HEK293T (cell line): Measurements from ENCODE around the gene AGBL5.

Experiments used
- CTCF ChIA-PET: fragments of 350-600 bp; formaldehyde crosslinking; extraction: SDS; loops from one replicate; lab custom pipeline; 2021; ENCODE audit warnings: antibody characterized with exemption, inconsistent platforms; lab: Yijun Ruan, JAX
- POLR2A ChIA-PET: fragments of 350-600 bp; formaldehyde crosslinking; extraction: SDS; loops from one replicate; lab custom pipeline; 2020; ENCODE audit warnings: antibody characterized with exemption, inconsistent platforms; lab: Yijun Ruan, JAX
- DNase-seq: peaks from one replicate; pipeline ENCODE4 v3.0.0; 2012; ENCODE audit warnings: mixed read lengths; ENCODE audit errors: extremely low spot score
- ARNT ChIP-seq: fragments of 450-650 bp; IDR thresholded peaks from 2 replicates; pipeline ENCODE4 v1.6.1; 2017; ENCODE audit warnings: mild to moderate bottlenecking
- BHLHE40 ChIP-seq: fragments of 450-650 bp; IDR thresholded peaks from 2 replicates; pipeline ENCODE4 v1.6.1; 2016; ENCODE audit warnings: mild to moderate bottlenecking, moderate library complexity, borderline replicate concordance
- CTBP1 ChIP-seq: fragments of 450-650 bp; IDR thresholded peaks from 2 replicates; pipeline ENCODE4 v1.6.1; 2016; ENCODE audit warnings: borderline replicate concordance
- ELF4 ChIP-seq: fragments of 450-650 bp; IDR thresholded peaks from 2 replicates; pipeline ENCODE4 v1.6.1; 2017; ENCODE audit warnings: antibody characterized with exemption
- FOXA1 ChIP-seq: fragments of 450-650 bp; IDR thresholded peaks from 2 replicates; pipeline ENCODE4 v1.6.1; 2016; ENCODE audit warnings: mild to moderate bottlenecking
- FOXK2 ChIP-seq: fragments of 450-650 bp; IDR thresholded peaks from 2 replicates; pipeline ENCODE4 v1.6.1; 2016; ENCODE audit warnings: mild to moderate bottlenecking
- FOXM1 ChIP-seq: fragments of 450-650 bp; IDR thresholded peaks from 2 replicates; pipeline ENCODE4 v1.6.1; 2017; ENCODE audit warnings: mild to moderate bottlenecking, borderline replicate concordance
- HDGF ChIP-seq: fragments of 450-650 bp; IDR thresholded peaks from 2 replicates; pipeline ENCODE4 v1.6.1; 2017; ENCODE audit warnings: antibody characterized with exemption, borderline replicate concordance
- L3MBTL2 ChIP-seq: fragments of 450-650 bp; conservative IDR thresholded peaks from 2 replicates; pipeline ENCODE4 v1.6.1; 2016; ENCODE audit warnings: mild to moderate bottlenecking
- LEF1 ChIP-seq: fragments of 450-650 bp; IDR thresholded peaks from 2 replicates; pipeline ENCODE4 v1.6.1; 2017; ENCODE audit warnings: mild to moderate bottlenecking, borderline replicate concordance
- NFRKB ChIP-seq: fragments of 450-650 bp; IDR thresholded peaks from 2 replicates; pipeline ENCODE4 v1.6.1; 2016; ENCODE audit warnings: mild to moderate bottlenecking, moderate library complexity
- SP1 ChIP-seq: fragments of 450-650 bp; IDR thresholded peaks from 2 replicates; pipeline ENCODE4 v1.6.1; 2017
- SUZ12 ChIP-seq: fragments of 450-650 bp; IDR thresholded peaks from 2 replicates; pipeline ENCODE4 v1.6.1; 2016; ENCODE audit warnings: mild to moderate bottlenecking
- TARDBP ChIP-seq: fragments of 450-650 bp; IDR thresholded peaks from 2 replicates; pipeline ENCODE4 v1.6.1; 2016
- ZNF384 ChIP-seq: fragments of 450-650 bp; IDR thresholded peaks from 2 replicates; pipeline ENCODE4 v1.6.1; 2016
- TF ChIP-seq, protein P1 (sequence below): fragments of 450-650 bp; IDR thresholded peaks from 2 replicates; pipeline ENCODE4 v1.6.1; 2016

AGBL5 gene

DNA sequence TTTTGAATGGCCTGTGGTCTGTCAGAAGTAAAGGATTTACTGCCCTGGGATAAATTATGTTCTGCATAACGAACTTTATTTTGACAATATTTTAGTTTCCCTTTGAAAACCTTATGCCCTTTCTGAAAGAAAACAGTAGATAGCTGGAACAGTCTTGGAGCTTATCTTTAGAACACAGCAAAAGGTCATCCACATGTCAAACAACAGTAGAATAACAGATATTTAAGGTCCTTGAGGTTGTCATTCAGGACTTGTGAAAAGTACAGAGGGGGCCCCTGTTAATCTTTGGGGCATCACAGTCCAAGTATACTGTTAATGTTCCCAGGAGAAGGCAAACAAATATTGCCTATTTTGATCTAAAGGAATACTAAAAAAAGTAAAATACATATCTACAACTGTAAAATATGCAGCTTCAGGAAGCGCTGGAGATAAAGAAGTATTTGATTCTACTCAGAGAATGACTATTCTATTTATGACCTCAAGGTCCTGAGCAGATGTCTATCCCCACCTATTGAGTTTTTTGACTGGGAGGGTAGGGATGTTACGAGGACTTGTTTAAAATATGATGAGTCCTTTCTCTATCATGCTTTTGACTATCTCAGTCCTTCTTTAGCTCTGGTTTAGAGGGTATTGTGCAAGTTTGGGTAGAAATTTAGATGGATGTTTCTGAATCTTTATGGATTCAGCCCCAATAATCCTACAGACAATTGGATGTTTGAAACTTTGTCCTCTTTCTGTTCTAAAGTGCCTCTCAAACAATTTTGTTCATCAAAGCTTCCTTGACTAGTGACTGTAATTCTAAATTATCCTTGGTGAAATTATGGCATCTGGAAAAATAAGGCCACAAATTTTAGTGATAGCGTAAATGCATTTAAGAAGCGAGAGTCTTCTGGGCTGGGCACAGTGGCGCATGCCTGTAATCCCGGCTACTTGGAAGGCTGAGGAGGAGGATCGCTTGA, 43.8 kb upstream of the AGBL5 start:
- CTCF ChIA-PET, result interaction anchor here (1.0 to 1.8 kb wide), 3 partner anchors 9 to 46 kb away, joined by 6 to 8 read pairs (median 7); no protein-coding TSS in a partner anchor
- POLR2A ChIA-PET, result no interaction called here
- DNase-seq, result no peak
- no peak for TF ChIP-seq SUZ12
- no peak for TF ChIP-seq FOXK2
- no peak for TF ChIP-seq CTBP1
- TF ChIP-seq FOXM1, result no peak
- no peak for TF ChIP-seq NFRKB
- TF ChIP-seq BHLHE40, result no peak
- no peak for TF ChIP-seq ARNT
- TF ChIP-seq L3MBTL2, result no peak
- TF ChIP-seq, protein P1, sequence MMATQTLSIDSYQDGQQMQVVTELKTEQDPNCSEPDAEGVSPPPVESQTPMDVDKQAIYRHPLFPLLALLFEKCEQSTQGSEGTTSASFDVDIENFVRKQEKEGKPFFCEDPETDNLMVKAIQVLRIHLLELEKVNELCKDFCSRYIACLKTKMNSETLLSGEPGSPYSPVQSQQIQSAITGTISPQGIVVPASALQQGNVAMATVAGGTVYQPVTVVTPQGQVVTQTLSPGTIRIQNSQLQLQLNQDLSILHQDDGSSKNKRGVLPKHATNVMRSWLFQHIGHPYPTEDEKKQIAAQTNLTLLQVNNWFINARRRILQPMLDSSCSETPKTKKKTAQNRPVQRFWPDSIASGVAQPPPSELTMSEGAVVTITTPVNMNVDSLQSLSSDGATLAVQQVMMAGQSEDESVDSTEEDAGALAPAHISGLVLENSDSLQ, result no peak
- no peak for TF ChIP-seq LEF1
- no peak for TF ChIP-seq HDGF
- TF ChIP-seq FOXA1, result no peak
- no peak for TF ChIP-seq TARDBP
- TF ChIP-seq ZNF384, result no peak
- no peak for TF ChIP-seq ELF4

DNA sequence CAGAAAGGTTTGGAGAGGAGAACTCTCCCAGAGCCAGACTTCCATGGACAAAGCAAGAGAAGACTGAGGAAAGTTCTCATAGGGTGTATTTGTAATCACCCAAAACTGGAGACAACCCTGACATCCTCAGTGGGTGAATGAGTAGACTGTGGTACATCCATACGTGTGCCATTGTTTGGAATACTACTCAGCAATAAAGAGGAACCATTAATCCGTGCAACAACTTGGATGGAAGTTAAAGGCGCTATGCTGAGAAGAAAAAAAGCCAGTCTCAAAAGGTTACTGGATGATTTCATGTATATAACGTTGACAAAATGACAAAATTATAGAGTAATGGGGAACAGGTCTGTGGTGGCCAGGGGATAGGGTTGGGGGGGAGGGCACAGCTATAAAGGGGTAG, 42.8 kb upstream of the AGBL5 start:
- no peak for DNase-seq
- POLR2A ChIA-PET, result no interaction called here
- CTCF ChIA-PET, result interaction anchor here (1.0 kb wide), 1 partner anchor 8 kb away, joined by 7 read pairs; no protein-coding TSS in a partner anchor
- TF ChIP-seq FOXK2 (no peak), LEF1 (no peak), FOXA1 (no peak), BHLHE40 (no peak), FOXM1 (no peak), ZNF384 (no peak), SP1 (no peak), SUZ12 (no peak), TARDBP (no peak), CTBP1 (no peak), NFRKB (no peak), ARNT (no peak), ELF4 (no peak), HDGF (no peak), L3MBTL2 (no peak)
- TF ChIP-seq, protein P1, result no peak

DNA sequence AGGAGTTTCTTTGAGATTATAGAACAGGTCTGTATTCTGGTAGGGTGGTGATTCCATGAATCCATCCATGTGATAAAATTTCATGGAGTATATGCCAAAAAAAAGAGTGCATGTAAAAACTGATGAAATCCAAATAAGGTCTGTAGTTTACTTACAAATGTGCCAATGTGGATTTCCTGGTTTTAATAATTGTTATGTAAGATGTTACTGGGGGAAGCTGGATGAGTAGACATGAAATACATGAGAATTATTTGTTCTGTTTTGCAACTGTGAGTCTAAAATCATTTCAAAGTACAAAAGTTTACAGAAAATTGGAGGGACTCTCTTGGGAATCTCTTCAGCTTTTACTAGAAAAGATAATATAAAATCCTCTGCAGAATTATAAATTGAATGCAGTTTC, 42.4 kb upstream of the AGBL5 start:
- no peak for TF ChIP-seq BHLHE40
- no peak for DNase-seq
- CTCF ChIA-PET, result interaction anchor here (0.9 kb wide), 1 partner anchor 47 kb away, joined by 3 read pairs; no protein-coding TSS in a partner anchor
- POLR2A ChIA-PET, result no interaction called here

DNA sequence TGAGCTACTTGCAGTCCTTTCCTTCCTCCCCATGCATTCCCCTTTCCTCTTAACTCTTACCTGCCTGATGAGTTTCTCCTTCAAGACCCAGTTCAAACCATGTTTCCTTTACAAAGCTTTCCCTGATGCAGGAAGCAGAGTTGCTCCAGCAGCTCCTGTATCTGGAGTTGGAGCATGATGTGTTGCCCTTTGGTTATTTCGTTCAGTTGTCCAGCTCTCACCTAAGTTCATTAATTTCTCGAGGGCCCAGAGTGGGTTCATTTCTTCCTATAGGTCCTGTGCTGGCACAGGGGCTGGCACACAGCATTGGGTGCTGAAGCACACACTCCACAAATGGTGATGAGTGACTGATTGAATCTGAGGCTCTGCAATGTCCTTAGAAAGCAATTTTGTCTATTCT, 41.8 kb upstream of the AGBL5 start:
- TF ChIP-seq SUZ12, result no peak
- TF ChIP-seq FOXM1, result no peak
- TF ChIP-seq ARNT, result no peak
- no peak for TF ChIP-seq CTBP1
- no peak for TF ChIP-seq TARDBP
- TF ChIP-seq FOXK2, result no peak
- TF ChIP-seq BHLHE40, result no peak
- TF ChIP-seq L3MBTL2, result no peak
- no peak for TF ChIP-seq NFRKB
- TF ChIP-seq HDGF, result no peak
- no peak for TF ChIP-seq ELF4
- TF ChIP-seq FOXA1, result no peak
- TF ChIP-seq LEF1, result no peak
- no peak for TF ChIP-seq SP1
- no peak for TF ChIP-seq ZNF384
- TF ChIP-seq, protein P1, result no peak
- CTCF ChIA-PET, result interaction anchor here (0.7 to 0.9 kb wide), 2 partner anchors 48 to 102 kb away, joined by 3 to 5 read pairs; no protein-coding TSS in a partner anchor
- POLR2A ChIA-PET, result no interaction called here
- no peak for DNase-seq

DNA sequence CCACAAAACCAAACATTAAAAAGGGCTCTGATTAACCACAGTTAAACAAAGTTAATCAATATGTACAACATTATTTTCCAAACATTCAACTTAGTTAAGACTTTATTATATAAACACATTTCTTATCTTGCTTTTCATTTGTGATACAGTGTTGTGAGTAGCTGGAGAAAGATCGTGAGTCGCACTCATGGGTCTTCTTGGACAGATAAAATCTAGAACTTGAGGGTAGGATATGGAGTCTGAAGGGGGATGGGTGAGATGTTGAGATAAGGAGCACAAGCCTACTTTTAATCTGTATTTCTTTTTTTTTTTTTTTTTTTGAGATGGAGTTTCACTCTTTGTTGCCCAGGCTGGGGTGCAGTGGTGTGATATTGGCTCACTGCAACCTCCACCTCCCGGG, 41.3 kb upstream of the AGBL5 start:
- CTCF ChIA-PET, result interaction anchor here (0.7 to 0.9 kb wide), 4 partner anchors 21 to 102 kb away, joined by 3 to 5 read pairs (median 4); no protein-coding TSS in a partner anchor
- no peak for TF ChIP-seq HDGF
- no peak for TF ChIP-seq CTBP1
- no peak for TF ChIP-seq L3MBTL2
- no peak for TF ChIP-seq LEF1
- no peak for TF ChIP-seq ARNT
- TF ChIP-seq FOXA1, result no peak
- no peak for TF ChIP-seq FOXK2
- TF ChIP-seq NFRKB, result no peak
- no peak for TF ChIP-seq ELF4
- TF ChIP-seq, protein P1, result no peak
- no peak for TF ChIP-seq TARDBP
- no peak for TF ChIP-seq BHLHE40
- TF ChIP-seq FOXM1, result no peak
- TF ChIP-seq ZNF384, result no peak
- TF ChIP-seq SP1, result no peak
- TF ChIP-seq SUZ12, result no peak
- DNase-seq, result no peak
- POLR2A ChIA-PET, result no interaction called here
